Measurements from ENCODE around the gene GID8.
"Not testable (repeated sequence)": the region's sequence is repeated elsewhere in the genome, so short reads cannot be mapped to it uniquely, and the experiment has no call there.

The GID8 gene

GRCh38 chr20:62957136-62958117 is 19.5 kb downstream of the GID8 start:
- no peaks in the 10 kb centered on the region for H3K9me3 ChIP-seq (ENCODE audit: low read length)
- peaks cover 17% of the 10 kb centered on the region for H3K4me1 ChIP-seq (ENCODE audit: insufficient read depth, low read length)
- H3K27me3 ChIP-seq (ENCODE audit: control insufficient read depth in 1 of 2, insufficient read depth in 2 of 2, low read length in 2 of 2): no peaks in the 10 kb centered on the region
- no peak overlapping the region for H3K4me3 ChIP-seq (ENCODE audit: low read depth in 1 of 2, low read length in 2 of 2)
- H3K27ac ChIP-seq (ENCODE audit: low read depth, low read length): no peak overlapping the region
- H3K9ac ChIP-seq (ENCODE audit: low read length): no peak overlapping the region
- no peaks in the 10 kb centered on the region for H3K36me3 ChIP-seq (ENCODE audit: insufficient read depth, low read length)

GRCh38 chr20:62958388-62959100 is 20.6 kb downstream of the GID8 start:
- H3K9ac ChIP-seq (ENCODE audit: low read length): no peak overlapping the region
- H3K4me3 ChIP-seq (ENCODE audit: low read depth in 1 of 2, low read length in 2 of 2): no peak overlapping the region
- H3K4me1 ChIP-seq (ENCODE audit: insufficient read depth, low read length): peaks cover 9% of the 10 kb centered on the region
- no peaks in the 10 kb centered on the region for H3K36me3 ChIP-seq (ENCODE audit: insufficient read depth, low read length)
- H3K9me3 ChIP-seq (ENCODE audit: low read length): no peaks in the 10 kb centered on the region
- no peak overlapping the region for H3K27ac ChIP-seq (ENCODE audit: low read depth, low read length)
- no peaks in the 10 kb centered on the region for H3K27me3 ChIP-seq (ENCODE audit: control insufficient read depth in 1 of 2, insufficient read depth in 2 of 2, low read length in 2 of 2)

GRCh38 chr20:62959101-62959971 is 21.4 kb downstream of the GID8 start:
- Histone ChIP-seq H3K27ac (ENCODE audit: low read depth, low read length) (no peak overlapping the region), H3K9ac (ENCODE audit: low read length) (no peak overlapping the region), H3K4me3 (ENCODE audit: low read depth in 1 of 2, low read length in 2 of 2) (no peak overlapping the region), H3K9me3 (ENCODE audit: low read length) (no peaks in the 10 kb centered on the region), H3K27me3 (ENCODE audit: control insufficient read depth in 1 of 2, insufficient read depth in 2 of 2, low read length in 2 of 2) (no peaks in the 10 kb centered on the region), H3K4me1 (ENCODE audit: insufficient read depth, low read length) (peaks cover 5% of the 10 kb centered on the region), H3K36me3 (ENCODE audit: insufficient read depth, low read length) (no peaks in the 10 kb centered on the region)

- no peaks in the 10 kb centered on the region for H3K36me3 ChIP-seq (ENCODE audit: insufficient read depth, low read length)
- H3K27ac ChIP-seq (ENCODE audit: low read depth, low read length): no peak overlapping the region
- no peak overlapping the region for H3K9ac ChIP-seq (ENCODE audit: low read length)
- H3K4me3 ChIP-seq (ENCODE audit: low read depth in 1 of 2, low read length in 2 of 2): no peak overlapping the region
- H3K4me1 ChIP-seq (ENCODE audit: insufficient read depth, low read length): no peaks in the 10 kb centered on the region
- H3K9me3 ChIP-seq (ENCODE audit: low read length): no peaks in the 10 kb centered on the region
- H3K27me3 ChIP-seq (ENCODE audit: control insufficient read depth in 1 of 2, insufficient read depth in 2 of 2, low read length in 2 of 2): no peaks in the 10 kb centered on the region
Observed at GRCh38 chr20:62959998-62960436, 22.1 kb downstream of the GID8 start.

GRCh38 chr20:62960446-62961309 is 22.7 kb downstream of the GID8 start:
- not testable (repeated sequence) for H3K9ac ChIP-seq (ENCODE audit: low read length); H3K36me3 ChIP-seq (ENCODE audit: insufficient read depth, low read length); H3K27me3 ChIP-seq (ENCODE audit: control insufficient read depth in 1 of 2, insufficient read depth in 2 of 2, low read length in 2 of 2); H3K9me3 ChIP-seq (ENCODE audit: low read length); H3K4me1 ChIP-seq (ENCODE audit: insufficient read depth, low read length); H3K27ac ChIP-seq (ENCODE audit: low read depth, low read length); H3K4me3 ChIP-seq (ENCODE audit: low read depth in 1 of 2, low read length in 2 of 2)

GRCh38 chr20:62961310-62961783 is 23.4 kb downstream of the GID8 start:
- H3K4me1 ChIP-seq (ENCODE audit: insufficient read depth, low read length): no peaks in the 10 kb centered on the region
- H3K36me3 ChIP-seq (ENCODE audit: insufficient read depth, low read length): no peaks in the 10 kb centered on the region
- H3K27me3 ChIP-seq (ENCODE audit: control insufficient read depth in 1 of 2, insufficient read depth in 2 of 2, low read length in 2 of 2): no peaks in the 10 kb centered on the region
- H3K9me3 ChIP-seq (ENCODE audit: low read length): no peaks in the 10 kb centered on the region
- no peak overlapping the region for H3K27ac ChIP-seq (ENCODE audit: low read depth, low read length)
- H3K4me3 ChIP-seq (ENCODE audit: low read depth in 1 of 2, low read length in 2 of 2): no peak overlapping the region
- H3K9ac ChIP-seq (ENCODE audit: low read length): no peak overlapping the region

GRCh38 chr20:62961799-62962198 is 23.9 kb downstream of the GID8 start:
- H3K27me3 ChIP-seq (ENCODE audit: control insufficient read depth in 1 of 2, insufficient read depth in 2 of 2, low read length in 2 of 2): no peaks in the 10 kb centered on the region
- H3K9me3 ChIP-seq (ENCODE audit: low read length): no peaks in the 10 kb centered on the region
- no peak overlapping the region for H3K27ac ChIP-seq (ENCODE audit: low read depth, low read length)
- H3K36me3 ChIP-seq (ENCODE audit: insufficient read depth, low read length): no peaks in the 10 kb centered on the region
- no peak overlapping the region for H3K9ac ChIP-seq (ENCODE audit: low read length)
- no peaks in the 10 kb centered on the region for H3K4me1 ChIP-seq (ENCODE audit: insufficient read depth, low read length)
- no peak overlapping the region for H3K4me3 ChIP-seq (ENCODE audit: low read depth in 1 of 2, low read length in 2 of 2)

- Histone ChIP-seq H3K4me1 (ENCODE audit: insufficient read depth, low read length) (no peaks in the 10 kb centered on the region), H3K9ac (ENCODE audit: low read length) (no peak overlapping the region), H3K27me3 (ENCODE audit: control insufficient read depth in 1 of 2, insufficient read depth in 2 of 2, low read length in 2 of 2) (no peaks in the 10 kb centered on the region), H3K36me3 (ENCODE audit: insufficient read depth, low read length) (no peaks in the 10 kb centered on the region), H3K9me3 (ENCODE audit: low read length) (no peaks in the 10 kb centered on the region), H3K4me3 (ENCODE audit: low read depth in 1 of 2, low read length in 2 of 2) (no peak overlapping the region), H3K27ac (ENCODE audit: low read depth, low read length) (no peak overlapping the region)
Observed at GRCh38 chr20:62962221-62962879, 24.4 kb downstream of the GID8 start.

GRCh38 chr20:62962891-62963613 is 25.1 kb downstream of the GID8 start:
- H3K9me3 ChIP-seq (ENCODE audit: low read length): no peaks in the 10 kb centered on the region
- no peaks in the 10 kb centered on the region for H3K36me3 ChIP-seq (ENCODE audit: insufficient read depth, low read length)
- no peaks in the 10 kb centered on the region for H3K4me1 ChIP-seq (ENCODE audit: insufficient read depth, low read length)
- H3K27me3 ChIP-seq (ENCODE audit: control insufficient read depth in 1 of 2, insufficient read depth in 2 of 2, low read length in 2 of 2): no peaks in the 10 kb centered on the region
- no peak overlapping the region for H3K9ac ChIP-seq (ENCODE audit: low read length)
- no peak overlapping the region for H3K4me3 ChIP-seq (ENCODE audit: low read depth in 1 of 2, low read length in 2 of 2)
- H3K27ac ChIP-seq (ENCODE audit: low read depth, low read length): no peak overlapping the region
